ENCODE results near the gene ATAD3C. TPM values are rescaled to one million over a fixed set of nuclear protein-coding genes. Genes with fewer than 3 reads are reported as not detected.

Gene ATAD3C
- total RNA-seq, 1 donor from 2014 or later: 10.2 TPM

- peaks cover 12% of the 10 kb centered on the region for H3K27me3 Mint-ChIP-seq (ENCODE audit: unreplicated experiment)
- TF ChIP-seq, protein P1, sequence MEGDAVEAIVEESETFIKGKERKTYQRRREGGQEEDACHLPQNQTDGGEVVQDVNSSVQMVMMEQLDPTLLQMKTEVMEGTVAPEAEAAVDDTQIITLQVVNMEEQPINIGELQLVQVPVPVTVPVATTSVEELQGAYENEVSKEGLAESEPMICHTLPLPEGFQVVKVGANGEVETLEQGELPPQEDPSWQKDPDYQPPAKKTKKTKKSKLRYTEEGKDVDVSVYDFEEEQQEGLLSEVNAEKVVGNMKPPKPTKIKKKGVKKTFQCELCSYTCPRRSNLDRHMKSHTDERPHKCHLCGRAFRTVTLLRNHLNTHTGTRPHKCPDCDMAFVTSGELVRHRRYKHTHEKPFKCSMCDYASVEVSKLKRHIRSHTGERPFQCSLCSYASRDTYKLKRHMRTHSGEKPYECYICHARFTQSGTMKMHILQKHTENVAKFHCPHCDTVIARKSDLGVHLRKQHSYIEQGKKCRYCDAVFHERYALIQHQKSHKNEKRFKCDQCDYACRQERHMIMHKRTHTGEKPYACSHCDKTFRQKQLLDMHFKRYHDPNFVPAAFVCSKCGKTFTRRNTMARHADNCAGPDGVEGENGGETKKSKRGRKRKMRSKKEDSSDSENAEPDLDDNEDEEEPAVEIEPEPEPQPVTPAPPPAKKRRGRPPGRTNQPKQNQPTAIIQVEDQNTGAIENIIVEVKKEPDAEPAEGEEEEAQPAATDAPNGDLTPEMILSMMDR (IDR thresholded peaks at IDR 0.05; ENCODE audit: partially characterized antibody, unreplicated experiment): no peak
- H3K36me3 Mint-ChIP-seq (ENCODE audit: unreplicated experiment): no peaks in the 10 kb centered on the region
- H3K9me3 Mint-ChIP-seq (ENCODE audit: unreplicated experiment): peaks cover 4% of the 10 kb centered on the region
- DNase-seq: no peak
- peaks cover 8% of the 10 kb centered on the region for H3K4me1 Mint-ChIP-seq (ENCODE audit: low read depth, unreplicated experiment)
- no peak overlapping the region for H3K4me3 Mint-ChIP-seq (ENCODE audit: unreplicated experiment)
- no peak overlapping the region for H3K27ac Mint-ChIP-seq (ENCODE audit: unreplicated experiment)
These were observed 11.5 kb upstream of the ATAD3C start for GRCh38 chr1:1437904-1438376.

GRCh38 chr1:1438531-1439381 lies 10.7 kb upstream of the ATAD3C start:
- Mint-ChIP-seq H3K9me3 (ENCODE audit: unreplicated experiment) (peaks cover 3% of the 10 kb centered on the region), H3K36me3 (ENCODE audit: unreplicated experiment) (no peaks in the 10 kb centered on the region), H3K27ac (ENCODE audit: unreplicated experiment) (no peak overlapping the region), H3K27me3 (ENCODE audit: unreplicated experiment) (peaks cover 12% of the 10 kb centered on the region), H3K4me1 (ENCODE audit: low read depth, unreplicated experiment) (peaks cover 7% of the 10 kb centered on the region), H3K4me3 (ENCODE audit: unreplicated experiment) (no peak overlapping the region)
- TF ChIP-seq, protein P1 (IDR thresholded peaks at IDR 0.05; ENCODE audit: partially characterized antibody, unreplicated experiment): no peak
- DNase-seq: no peak

DNA sequence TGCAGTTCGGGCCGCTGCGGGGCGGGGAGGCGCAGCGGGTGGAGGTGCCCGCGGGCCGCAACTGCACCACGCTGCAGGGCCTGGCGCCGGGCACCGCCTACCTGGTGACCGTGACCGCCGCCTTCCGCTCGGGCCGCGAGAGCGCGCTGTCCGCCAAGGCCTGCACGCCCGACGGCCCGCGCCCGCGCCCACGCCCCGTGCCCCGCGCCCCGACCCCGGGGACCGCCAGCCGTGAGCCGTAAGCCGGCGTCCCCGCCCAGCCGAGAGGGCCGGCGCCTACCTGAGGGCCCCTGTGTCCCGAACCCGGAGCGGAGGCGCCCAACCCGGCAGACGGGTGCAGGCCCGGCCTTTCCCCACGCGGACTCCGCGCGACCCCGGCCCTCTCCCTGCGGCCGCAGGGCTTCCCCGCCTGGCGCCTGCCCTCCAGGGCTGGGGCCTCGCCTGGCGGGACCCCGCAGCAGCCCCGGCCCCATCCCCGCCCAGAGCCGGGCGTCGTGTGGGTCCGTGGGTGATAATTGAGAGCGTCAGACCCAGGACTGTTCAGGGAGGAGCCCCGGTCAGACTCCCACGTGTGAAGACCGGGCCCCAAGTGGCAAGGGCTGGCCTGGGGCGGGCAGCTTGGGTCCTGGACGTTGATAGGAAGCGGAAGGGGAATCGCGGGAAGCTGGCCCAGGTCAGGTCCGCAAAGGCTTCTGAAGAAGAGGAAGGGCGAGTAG lies 9.8 kb upstream of the ATAD3C start:
- H3K27ac Mint-ChIP-seq (ENCODE audit: unreplicated experiment): no peak overlapping the region
- no peak for DNase-seq
- no peak overlapping the region for H3K4me3 Mint-ChIP-seq (ENCODE audit: unreplicated experiment)
- no peaks in the 10 kb centered on the region for H3K36me3 Mint-ChIP-seq (ENCODE audit: unreplicated experiment)
- TF ChIP-seq, protein P1 (IDR thresholded peaks at IDR 0.05; ENCODE audit: partially characterized antibody, unreplicated experiment): no peak
- peaks cover 7% of the 10 kb centered on the region for H3K4me1 Mint-ChIP-seq (ENCODE audit: low read depth, unreplicated experiment)
- peaks cover 3% of the 10 kb centered on the region for H3K9me3 Mint-ChIP-seq (ENCODE audit: unreplicated experiment)
- H3K27me3 Mint-ChIP-seq (ENCODE audit: unreplicated experiment): peaks cover 12% of the 10 kb centered on the region

GRCh38 chr1:1440262-1441001 lies 9.1 kb upstream of the ATAD3C start:
- Mint-ChIP-seq H3K36me3 (ENCODE audit: unreplicated experiment) (no peaks in the 10 kb centered on the region), H3K9me3 (ENCODE audit: unreplicated experiment) (peaks cover 3% of the 10 kb centered on the region), H3K4me1 (ENCODE audit: low read depth, unreplicated experiment) (peaks cover 5% of the 10 kb centered on the region), H3K27ac (ENCODE audit: unreplicated experiment) (no peak overlapping the region), H3K27me3 (ENCODE audit: unreplicated experiment) (peaks cover 8% of the 10 kb centered on the region), H3K4me3 (ENCODE audit: unreplicated experiment) (no peak overlapping the region)
- no peak for DNase-seq
- TF ChIP-seq, protein P1 (IDR thresholded peaks at IDR 0.05; ENCODE audit: partially characterized antibody, unreplicated experiment): no peak

Data from glutamatergic neuron (in vitro differentiated cells).